Right forelimb (tissue), 1 donor: ENCODE data around the gene S1PR2.

Experiments
- DNase-seq: peaks from one replicate; pipeline ENCODE4 v3.0.0-alpha.2; 2018

Gene S1PR2

GRCh38 chr19:10230861-10231611 lies at the start of gene S1PR2:
Gene S1PR2, minus strand, starts transcription at chr19:10231331. Its CDS starts 6,426 bp downstream, at chr19:10224905.
- DNase-seq: peak; percentile 92

- no peak for DNase-seq
Observed at GRCh38 chr19:10279737-10280442, 48.8 kb upstream of the S1PR2 start.

GRCh38 chr19:10278935-10279334 lies 47.8 kb upstream of the S1PR2 start:
- no peak for DNase-seq

- DNase-seq: no peak
Observed at GRCh38 chr19:10277795-10278589, 46.9 kb upstream of the S1PR2 start.

GRCh38 chr19:10274589-10274988 lies 43.5 kb upstream of the S1PR2 start:
- DNase-seq: no peak

- no peak for DNase-seq
Observed at GRCh38 chr19:10271543-10272086, 40.5 kb upstream of the S1PR2 start.

GRCh38 chr19:10270616-10271394 lies 39.7 kb upstream of the S1PR2 start, which contains the start of gene ICAM1:
Gene ICAM1, plus strand, starts transcription at chr19:10271120. Its CDS starts 40 bp downstream, at chr19:10271160.
- DNase-seq: peak; percentile 78

GRCh38 chr19:10270180-10270615 lies 39.1 kb upstream of the S1PR2 start:
- DNase-seq: no peak

GRCh38 chr19:10269333-10270179 lies 38.4 kb upstream of the S1PR2 start:
- DNase-seq: peak; percentile 92

GRCh38 chr19:10268071-10268470 lies 36.9 kb upstream of the S1PR2 start:
- DNase-seq: no peak

GRCh38 chr19:10266706-10267105 lies 35.6 kb upstream of the S1PR2 start:
- DNase-seq: no peak

- no peak for DNase-seq
Observed at GRCh38 chr19:10262771-10263170, 31.6 kb upstream of the S1PR2 start.

- DNase-seq: no peak
Observed at GRCh38 chr19:10260141-10260584, 29.0 kb upstream of the S1PR2 start.

GRCh38 chr19:10259162-10259905 lies 28.2 kb upstream of the S1PR2 start:
- DNase-seq: peak; percentile 83

- DNase-seq: no peak
Observed at GRCh38 chr19:10258080-10258710, 27.1 kb upstream of the S1PR2 start.

GRCh38 chr19:10256970-10257615 lies 26.0 kb upstream of the S1PR2 start:
- no peak for DNase-seq

- no peak for DNase-seq
Observed at GRCh38 chr19:10256551-10256950, 25.4 kb upstream of the S1PR2 start.

GRCh38 chr19:10255358-10255757 lies 24.2 kb upstream of the S1PR2 start:
- DNase-seq: no peak

GRCh38 chr19:10254244-10254643 lies 23.1 kb upstream of the S1PR2 start:
- no peak for DNase-seq
